COLO829 (cell line): ENCODE data around the gene PIRT.

Source experiments
- DNase-seq: peaks from one replicate; pipeline ENCODE4 v3.0.0; 2012; ENCODE audit warnings: low spot score

Gene PIRT

DNA sequence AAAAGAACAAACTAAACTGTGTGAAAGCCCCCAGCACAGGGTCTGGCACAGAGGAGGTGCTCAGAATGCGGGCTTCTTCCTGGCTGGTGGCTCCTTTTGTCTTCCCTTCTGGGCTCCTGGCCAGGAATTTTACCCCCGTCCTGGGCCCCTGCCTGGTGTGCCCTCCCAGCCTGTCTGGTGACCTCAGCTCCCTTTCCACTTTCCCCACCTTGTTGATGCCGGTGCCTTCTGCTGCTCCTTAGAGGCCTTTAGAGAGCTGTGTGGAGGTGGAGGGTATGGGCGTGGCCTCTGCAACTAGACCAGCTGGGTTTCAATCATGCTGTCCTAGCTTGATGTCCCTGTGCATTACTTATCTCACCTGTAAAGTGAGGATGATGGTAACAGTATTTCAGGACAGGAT lies 16.8 kb downstream of the PIRT start:
- DNase-seq: no peak

DNA sequence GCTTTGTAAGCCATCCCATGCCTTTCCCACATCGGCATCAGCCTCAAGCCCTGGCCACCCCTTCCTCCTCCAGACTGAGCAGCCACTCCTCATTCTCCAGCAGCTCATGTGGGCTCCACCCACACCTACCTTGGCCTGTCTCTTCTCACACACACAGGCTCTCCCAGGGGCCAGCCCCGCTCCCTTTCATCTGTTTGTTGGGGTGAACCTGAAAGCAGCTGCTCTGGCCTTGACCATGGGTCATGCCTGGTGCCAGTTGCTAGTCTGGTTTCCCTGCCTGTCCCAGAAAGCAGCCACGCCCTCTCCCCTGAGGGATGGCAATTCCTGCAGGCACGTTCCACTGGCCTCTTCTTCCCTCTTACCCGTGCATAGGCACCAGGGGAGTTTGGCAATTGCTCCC lies 22.6 kb downstream of the PIRT start:
- DNase-seq: no peak

DNA sequence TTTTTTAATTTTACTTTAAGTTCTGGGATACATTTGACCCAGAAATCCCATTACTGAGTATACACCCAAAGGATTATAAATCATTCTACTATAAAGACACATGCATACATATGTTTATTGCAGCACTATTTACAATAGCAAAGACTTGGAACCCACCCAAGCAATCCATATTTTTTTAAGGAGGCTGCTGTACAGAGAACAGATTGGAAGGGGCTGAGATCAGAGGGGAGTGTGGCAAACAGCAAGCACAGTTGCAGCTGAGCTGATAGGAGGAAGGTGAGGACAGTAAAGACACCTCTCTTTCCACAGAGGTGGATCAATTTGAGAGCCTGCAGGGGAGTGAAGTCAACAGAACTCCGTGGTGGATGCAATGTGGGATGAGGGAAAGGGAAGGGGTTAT lies 23.8 kb downstream of the PIRT start:
- DNase-seq: no peak

- no peak for DNase-seq
Measured at GRCh38 chr17:10812674-10813073, 25.2 kb downstream of the PIRT start.

DNA sequence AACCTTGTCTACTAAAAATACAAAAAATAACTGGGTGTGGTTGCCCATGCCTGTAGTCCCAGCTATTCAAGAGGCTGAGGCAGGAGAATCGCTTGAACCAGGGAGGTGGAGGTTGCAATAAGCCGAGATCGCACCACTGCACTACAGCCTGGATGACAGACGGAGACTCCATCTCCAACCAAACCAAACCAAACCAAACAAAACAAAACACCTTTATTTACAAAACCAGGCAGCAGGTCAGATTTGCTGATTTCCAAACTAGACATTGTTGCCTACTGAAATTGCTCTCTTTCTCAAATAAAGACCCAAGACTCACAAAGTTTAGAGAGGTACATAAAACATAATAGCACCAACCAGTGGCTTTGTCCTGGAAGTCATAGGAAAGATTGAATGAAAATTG lies 28.3 kb downstream of the PIRT start:
- no peak for DNase-seq

- no peak for DNase-seq
Measured at GRCh38 chr17:10807704-10808128, 30.2 kb downstream of the PIRT start.

- no peak for DNase-seq
Measured at GRCh38 chr17:10806545-10807262, 31.2 kb downstream of the PIRT start.

- no peak for DNase-seq
Measured at GRCh38 chr17:10805911-10806310, 32.0 kb downstream of the PIRT start.

DNA sequence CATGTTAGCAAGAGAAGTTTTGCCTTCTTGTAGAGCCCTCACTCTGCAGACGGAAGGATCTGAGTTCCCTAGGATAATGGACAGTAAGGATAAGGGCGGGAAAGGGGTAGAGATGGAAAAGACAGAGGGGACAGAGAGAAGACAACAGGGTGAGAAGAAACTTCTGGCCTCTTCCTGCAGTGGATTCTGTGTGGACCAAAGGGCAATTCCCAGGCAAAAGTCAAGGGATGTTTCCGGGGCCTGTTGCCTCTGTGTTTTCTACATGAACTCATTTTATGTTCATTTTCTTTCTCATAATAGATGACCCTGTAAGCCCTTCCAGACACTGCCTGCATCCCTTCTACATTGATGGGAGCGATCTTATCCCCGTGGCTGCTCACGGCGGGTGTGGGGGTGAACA lies 33.3 kb downstream of the PIRT start:
- no peak for DNase-seq

DNA sequence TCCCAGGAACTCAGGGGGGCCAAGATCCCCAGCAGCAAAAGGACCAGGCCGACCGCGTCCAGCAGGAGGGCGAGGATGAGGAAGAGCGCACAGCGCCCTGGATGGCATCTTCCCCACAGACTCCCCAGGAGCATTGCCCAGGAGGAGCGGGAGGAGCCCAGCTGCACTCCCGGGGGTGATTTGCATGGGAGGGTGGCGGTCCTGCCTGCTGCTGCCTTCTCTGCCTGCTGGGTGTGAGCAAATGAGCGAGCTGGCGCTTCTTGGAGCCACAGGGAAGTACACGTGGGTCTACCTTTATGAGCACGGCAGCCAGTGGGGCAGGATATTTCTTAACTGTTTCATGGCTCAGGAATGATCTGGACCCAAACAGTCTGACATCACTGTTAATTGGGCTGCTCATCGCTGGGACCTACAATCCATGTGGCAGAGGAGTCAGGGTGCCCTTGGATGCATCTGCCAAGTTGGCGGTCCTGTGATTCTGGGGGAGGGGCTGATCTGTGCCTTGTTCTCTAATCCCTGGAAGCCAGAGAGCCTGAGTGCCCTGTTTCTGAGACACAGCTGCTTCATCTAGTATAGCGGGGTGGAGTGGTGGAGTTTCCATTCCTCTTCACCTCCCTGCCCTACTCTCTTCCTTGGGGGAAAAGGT lies 33.9 kb downstream of the PIRT start, which contains the start of gene TMEM238L:
Gene TMEM238L, minus strand, starts transcription at position 270 of the 646 bp plus-strand sequence. Its CDS starts 136 bp downstream, at position 134.
- DNase-seq: no peak

GRCh38 chr17:10803350-10803749 lies 34.5 kb downstream of the PIRT start:
- DNase-seq: no peak

GRCh38 chr17:10802496-10803284 lies 35.2 kb downstream of the PIRT start:
- DNase-seq: no peak

DNA sequence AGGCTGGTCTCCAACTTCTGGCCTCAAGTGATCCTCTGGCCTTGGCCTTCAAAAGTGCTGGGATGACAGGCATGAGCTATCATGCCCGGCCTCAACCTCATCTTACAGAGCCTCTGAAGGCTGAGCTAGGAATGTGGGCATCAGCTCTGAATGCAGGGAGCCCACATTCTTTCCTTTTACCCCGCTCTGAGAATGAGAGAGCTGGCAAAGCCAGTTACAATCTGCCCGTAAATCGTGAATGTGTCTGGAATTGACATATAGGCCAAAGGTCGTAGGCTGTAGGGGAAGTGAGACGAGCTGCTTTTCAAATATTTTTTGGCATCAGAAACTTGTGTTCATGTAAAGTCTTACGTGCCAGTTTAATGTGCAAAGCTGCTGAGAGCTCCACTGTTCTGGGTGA lies 38.5 kb downstream of the PIRT start:
- DNase-seq: no peak

GRCh38 chr17:10798910-10799309 lies 39.0 kb downstream of the PIRT start:
- no peak for DNase-seq

GRCh38 chr17:10798332-10798749 lies 39.5 kb downstream of the PIRT start:
- DNase-seq: no peak

DNA sequence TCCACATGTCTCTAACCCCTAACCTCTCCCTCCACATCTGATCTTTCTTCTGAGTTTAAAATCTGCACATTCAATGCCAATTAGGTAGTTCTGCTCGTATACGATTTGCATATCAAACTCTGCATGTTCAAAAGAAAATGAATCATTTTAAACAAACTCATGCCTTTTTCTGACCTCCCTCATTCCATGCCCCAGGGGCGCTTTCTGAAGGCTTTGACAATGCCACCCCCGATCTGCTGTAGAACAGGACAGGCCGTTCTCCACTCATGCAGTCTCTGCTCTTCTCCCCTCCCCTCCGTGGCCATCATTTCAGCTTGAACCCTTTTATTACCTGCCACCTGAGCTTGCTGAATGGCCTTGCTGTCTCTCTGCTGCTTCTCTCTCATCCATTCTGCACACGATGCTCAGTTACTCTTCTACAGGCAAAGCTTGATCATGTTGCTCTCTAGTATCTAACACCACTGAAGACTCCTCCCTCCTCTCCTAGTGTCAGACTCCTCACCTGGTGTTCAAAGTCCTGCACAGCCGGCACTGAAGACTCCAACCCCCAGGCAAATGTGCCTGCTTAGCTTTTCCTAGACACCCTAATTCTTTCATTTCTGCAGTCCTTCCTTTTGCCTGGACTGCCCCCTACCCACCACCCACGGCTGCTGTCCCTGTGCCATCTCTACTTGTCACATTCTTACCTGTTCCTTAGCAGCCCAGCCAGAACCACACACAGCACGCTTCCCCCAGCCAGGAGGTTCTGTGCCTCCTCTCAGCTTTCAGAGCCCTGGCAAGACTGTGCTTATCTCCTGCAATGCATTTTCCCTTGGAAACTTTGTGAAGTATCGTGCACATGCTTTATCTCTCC lies 40.2 kb downstream of the PIRT start:
- no peak for DNase-seq

- no peak for DNase-seq
Measured at GRCh38 chr17:10793816-10794215, 44.1 kb downstream of the PIRT start.

GRCh38 chr17:10793256-10793655 lies 44.6 kb downstream of the PIRT start:
- DNase-seq: no peak

GRCh38 chr17:10792151-10792550 lies 45.7 kb downstream of the PIRT start:
- DNase-seq: no peak

DNA sequence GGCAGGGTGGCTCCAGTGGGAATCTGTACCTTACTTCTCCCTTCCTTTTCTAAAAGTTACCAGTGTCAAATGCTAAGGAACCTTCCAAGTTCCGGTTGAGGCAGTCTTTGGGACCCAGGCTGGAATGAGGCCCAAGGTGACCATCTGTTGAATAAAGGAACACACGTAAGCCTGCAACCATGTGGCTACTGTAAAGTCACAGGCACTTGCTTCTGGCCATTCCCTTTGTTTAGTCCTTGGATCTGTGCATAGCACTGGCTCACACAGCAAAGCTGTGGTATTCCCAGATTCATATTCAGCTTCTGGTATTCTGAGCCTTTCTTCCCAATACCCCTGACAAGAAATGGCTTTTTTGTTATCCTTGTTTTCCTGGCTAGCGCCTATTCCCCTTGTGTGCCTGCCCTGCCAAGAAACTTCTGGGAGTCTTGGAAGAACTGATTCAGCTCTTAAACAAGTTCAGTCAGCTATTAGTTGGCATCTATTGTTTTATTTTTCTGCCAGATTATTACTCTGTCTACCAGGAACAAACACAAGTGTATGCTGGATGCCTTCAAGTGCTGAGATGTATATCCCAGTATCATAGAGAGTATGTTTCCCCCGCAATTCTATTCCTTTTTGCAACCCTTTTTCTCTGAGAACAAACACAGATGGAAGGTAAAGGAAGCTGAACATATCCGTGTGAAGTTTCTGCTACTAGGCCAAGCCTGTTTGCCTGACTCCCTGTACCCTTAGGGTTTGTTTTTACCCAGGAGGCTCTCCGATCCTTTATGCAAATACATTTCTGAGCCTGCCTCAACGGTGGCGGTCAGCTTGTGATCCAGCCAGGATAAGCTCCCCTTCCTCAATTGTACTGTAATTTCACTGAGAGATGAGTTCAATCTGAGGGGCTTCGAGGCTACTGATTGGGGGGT lies 47.1 kb downstream of the PIRT start:
- no peak for DNase-seq

DNA sequence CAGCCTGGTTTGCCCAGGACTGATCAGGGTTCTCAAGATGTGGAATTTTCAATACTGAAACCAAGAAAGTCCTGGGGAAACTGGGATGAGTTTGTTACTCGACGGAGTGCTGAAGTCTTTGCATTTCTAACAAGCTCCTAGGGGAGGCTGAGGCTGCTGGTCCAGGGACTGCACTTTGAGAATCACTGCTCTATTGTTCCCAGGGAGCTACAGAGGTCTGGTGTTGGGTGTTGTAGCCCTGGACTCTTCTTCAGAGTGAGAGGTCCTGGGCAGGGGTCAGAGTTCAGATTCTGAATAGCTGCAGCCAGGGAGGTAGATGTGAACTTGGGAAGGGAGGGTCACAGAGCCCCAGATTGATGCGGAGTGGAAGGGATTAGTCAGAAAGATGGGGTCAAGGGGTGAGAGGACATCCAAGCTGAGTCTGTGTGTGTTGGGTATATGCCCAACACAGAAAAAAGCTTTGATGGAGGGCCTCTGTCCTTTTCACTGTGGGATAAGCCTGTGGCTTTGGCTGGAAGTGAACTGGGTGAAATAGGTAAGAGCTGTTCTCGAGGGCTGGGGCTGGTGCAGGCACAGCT lies 48.1 kb downstream of the PIRT start:
- DNase-seq: no peak
